ENCODE results near the gene RBMS3. TPM values are rescaled to one million over a fixed set of nuclear protein-coding genes. Genes with fewer than 3 reads are reported as not detected.

RBMS3 gene
- total and polyA plus RNA-seq, 9 donors = 11.6 to 79.2 (median 63.1) TPM

DNA sequence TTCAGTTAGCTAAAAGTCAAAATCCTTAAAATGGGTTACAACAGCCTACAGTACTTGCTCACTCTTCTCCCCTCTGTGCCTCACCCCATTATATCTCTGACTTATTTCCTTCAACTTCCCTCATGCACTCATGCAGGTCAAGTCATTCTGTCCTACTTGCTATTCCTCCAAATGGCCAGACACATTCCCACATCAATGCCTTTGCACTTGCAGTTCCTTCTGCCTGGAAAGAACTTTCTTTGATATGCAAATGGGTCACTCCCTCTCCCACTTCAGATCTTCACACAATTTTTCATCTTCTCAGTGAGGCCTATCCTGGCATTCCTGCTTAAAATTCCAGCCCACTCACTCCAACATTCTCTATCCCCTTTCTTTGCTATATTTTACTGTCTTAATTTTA lies 778.4 kb downstream of the RBMS3 start:
- no peak overlapping the region for H3K4me3 ChIP-seq
- TF ChIP-seq POLR2A (IDR thresholded peaks at IDR 0.05) = no peak
- no peak for TF ChIP-seq EP300 (IDR thresholded peaks at IDR 0.05)
- TF ChIP-seq, protein P1, sequence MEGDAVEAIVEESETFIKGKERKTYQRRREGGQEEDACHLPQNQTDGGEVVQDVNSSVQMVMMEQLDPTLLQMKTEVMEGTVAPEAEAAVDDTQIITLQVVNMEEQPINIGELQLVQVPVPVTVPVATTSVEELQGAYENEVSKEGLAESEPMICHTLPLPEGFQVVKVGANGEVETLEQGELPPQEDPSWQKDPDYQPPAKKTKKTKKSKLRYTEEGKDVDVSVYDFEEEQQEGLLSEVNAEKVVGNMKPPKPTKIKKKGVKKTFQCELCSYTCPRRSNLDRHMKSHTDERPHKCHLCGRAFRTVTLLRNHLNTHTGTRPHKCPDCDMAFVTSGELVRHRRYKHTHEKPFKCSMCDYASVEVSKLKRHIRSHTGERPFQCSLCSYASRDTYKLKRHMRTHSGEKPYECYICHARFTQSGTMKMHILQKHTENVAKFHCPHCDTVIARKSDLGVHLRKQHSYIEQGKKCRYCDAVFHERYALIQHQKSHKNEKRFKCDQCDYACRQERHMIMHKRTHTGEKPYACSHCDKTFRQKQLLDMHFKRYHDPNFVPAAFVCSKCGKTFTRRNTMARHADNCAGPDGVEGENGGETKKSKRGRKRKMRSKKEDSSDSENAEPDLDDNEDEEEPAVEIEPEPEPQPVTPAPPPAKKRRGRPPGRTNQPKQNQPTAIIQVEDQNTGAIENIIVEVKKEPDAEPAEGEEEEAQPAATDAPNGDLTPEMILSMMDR (IDR thresholded peaks at IDR 0.05) = no peak
- H3K36me3 ChIP-seq = no peaks in the 10 kb centered on the region
- H3K4me1 ChIP-seq (ENCODE audit: insufficient read depth) = no peaks in the 10 kb centered on the region
- H3K9me3 ChIP-seq = no peaks in the 10 kb centered on the region
- no peaks in the 10 kb centered on the region for H3K27me3 ChIP-seq
- intact Hi-C loops (cut with DNase I) = no loop called here
- no peak for DNase-seq
- no peak overlapping the region for H3K27ac ChIP-seq

Small RNA genes lying within 50 kb of the gene (small RNA-seq; reads per million reads assigned to genes)
- gene MTND4LP9 = not detected
